Epithelial cell of esophagus (primary cell): Measurements from ENCODE around the gene SCN7A.

ENCODE experiments used
- DNase-seq: peaks from one replicate; pipeline ENCODE4 v3.0.0; 2010; ENCODE audit warnings: low read depth
- H3K4me3 ChIP-seq: 2 replicates; pipeline ENCODE4 v1.5.1; 2011; ENCODE audit warnings: mild to moderate bottlenecking, low read length, control low read depth
- CTCF ChIP-seq: IDR thresholded peaks from 2 replicates; pipeline ENCODE4 v1.5.1; 2011; ENCODE audit warnings: low read depth, mild to moderate bottlenecking, low read length, control low read depth, inconsistent platforms; ENCODE audit not compliant: insufficient read depth; ENCODE audit errors: missing control alignments

The SCN7A gene

DNA sequence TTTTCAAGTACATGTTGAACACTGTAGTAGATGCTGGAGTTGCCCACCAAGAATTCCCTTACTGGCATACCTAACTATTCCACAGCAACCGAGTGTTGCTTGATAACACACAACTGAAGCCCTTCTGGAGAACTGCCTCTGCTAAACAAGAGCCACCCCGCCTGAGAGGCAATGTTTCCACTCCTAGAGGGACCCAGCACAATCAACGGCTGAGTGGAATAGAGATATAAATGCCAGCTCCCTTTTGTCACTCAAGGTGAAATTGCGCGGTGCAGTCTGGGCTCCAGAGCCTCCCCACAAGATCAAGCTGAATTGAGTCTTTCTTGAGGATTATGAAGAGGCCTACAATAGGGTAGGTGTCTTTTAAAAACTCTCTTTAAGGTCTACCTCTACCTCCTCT, 69.2 kb downstream of the SCN7A start:
- no peak for DNase-seq
- no peak overlapping the region for H3K4me3 ChIP-seq
- no peak for TF ChIP-seq CTCF

DNA sequence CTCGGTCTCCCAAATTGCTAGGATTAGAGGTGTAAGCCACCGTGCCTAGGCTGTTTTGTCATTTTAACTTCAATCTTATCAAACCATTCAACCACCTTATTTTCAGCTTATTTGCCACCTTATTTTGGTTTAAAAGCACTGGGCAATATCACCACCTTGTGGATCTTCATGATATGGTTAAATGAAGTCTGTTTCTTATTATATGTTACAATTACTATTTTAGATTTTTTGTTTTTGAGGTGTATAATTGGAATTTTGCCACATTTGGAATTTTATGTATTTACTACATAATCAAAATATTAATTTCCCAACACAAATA, 74.5 kb downstream of the SCN7A start:
- DNase-seq, result peak; percentile 60
- H3K4me3 ChIP-seq, result no peak overlapping the region
- TF ChIP-seq CTCF, result peak; percentile 49

DNA sequence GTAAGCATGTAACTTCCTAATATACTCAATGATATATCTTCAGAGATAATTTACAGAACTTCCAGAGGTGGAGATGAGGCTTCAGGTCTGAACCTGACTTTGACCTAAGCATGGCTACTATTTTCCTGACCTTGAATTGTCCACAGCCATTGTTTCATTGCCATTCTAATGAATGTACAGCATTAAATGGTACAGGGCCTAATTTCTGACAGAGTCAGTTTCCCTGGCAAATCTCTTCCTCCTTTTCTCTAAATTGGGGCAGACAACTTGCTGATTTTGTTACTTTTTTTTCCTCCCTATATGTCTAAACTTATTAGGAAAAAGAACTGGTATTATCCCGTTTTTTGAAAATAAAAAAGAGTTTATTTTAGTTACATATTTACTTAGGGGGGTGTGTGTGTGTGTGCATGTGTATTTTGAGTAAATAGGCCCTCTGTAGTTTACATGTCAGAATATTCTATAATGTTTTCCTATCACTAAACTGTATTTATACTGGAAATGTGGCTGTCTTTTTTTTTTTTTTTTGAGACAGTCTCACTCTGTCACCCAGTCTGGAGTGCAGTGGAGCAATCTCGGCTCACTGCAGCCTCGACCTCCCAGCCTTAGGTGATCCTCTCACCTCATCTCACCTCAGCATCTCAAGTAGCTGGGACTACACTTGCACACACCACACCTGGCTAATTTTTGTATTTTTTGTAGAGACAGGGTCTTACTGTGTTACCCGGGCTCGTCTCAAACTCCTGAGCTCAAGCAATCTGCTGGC, 75.0 kb downstream of the SCN7A start:
- no peak for TF ChIP-seq CTCF

DNA sequence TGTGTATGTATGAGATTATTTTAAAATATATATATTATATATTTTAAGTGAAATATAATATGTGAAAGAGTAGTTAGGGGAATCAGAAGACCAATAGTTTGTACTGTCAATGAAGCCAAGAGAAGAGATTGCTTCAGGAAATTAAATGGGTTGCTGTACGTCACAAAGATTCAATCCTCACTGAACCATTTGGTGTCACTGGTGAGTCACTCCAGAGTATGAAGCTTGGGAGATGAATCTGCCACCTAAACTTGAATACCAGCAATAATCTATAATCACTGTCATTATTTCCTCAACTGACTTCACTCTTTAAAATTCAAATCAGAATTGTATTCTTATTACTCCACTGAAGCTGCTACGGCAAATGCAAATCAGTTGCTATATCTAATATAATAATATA, 76.4 kb downstream of the SCN7A start:
- DNase-seq, result peak; percentile 64
- TF ChIP-seq CTCF, result no peak
- no peak overlapping the region for H3K4me3 ChIP-seq

More for the DNA sequence above, 75.0 kb downstream of the SCN7A start:
- no peak for DNase-seq
- no peak overlapping the region for H3K4me3 ChIP-seq

DNA sequence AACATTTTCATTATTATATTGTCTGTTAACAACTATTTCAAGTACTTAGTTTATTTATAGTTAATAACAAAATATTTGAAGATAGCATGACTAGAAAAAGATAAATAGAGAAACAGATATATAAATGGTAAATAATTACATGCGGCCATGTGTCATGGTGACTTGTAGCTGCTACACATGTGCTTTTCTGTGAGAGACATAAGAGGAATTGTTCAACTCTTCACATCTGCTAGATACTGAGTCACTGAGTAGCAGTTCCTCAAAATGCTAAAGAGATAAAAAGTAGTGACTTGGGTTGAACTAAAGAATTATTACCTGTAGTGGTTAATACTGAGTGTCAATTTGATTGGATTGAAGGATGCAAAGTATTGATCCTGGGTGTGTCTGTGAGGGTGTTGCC, 80.8 kb downstream of the SCN7A start:
- no peak for TF ChIP-seq CTCF
- no peak for DNase-seq
- no peak overlapping the region for H3K4me3 ChIP-seq

DNA sequence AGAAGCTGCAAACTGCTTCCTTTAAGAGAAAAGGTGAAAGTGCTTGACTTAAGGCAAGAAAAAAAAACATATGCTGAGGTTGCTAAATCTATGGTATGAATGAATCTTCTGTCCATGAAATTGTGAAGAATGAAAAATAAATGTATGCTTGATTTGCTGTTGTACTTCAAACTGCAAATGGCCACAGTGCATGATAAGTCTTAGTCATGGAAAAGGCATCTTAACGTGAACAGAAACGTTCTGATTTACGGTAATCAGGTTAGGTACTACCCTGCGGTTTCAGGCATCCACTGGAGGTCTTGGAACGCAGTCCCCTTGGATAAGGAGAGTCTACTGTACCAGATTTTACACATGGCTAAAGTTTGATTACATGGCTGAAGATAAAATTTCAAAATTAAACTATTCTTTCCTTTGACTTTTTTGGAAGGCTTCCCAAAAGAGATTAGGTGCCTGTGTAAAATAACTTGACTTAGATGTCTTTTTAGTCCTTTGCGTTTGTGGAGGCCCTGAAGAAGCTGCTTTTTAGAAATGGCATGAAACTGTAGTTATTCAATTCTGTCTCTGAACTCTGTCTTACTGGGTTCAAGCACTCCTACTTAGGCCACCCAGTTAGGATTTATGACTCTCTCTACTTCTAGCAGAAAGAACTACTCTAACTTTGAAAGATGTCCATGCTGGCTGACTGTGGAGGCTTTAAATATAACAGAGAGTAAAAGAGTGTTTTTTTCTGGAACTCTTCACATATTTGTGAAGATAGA, 82.4 kb downstream of the SCN7A start:
- DNase-seq, result peak; percentile 46
- TF ChIP-seq CTCF, result no peak
- no peak overlapping the region for H3K4me3 ChIP-seq
